Measurements from ENCODE around the gene COL11A1.
"Not testable (repeated sequence)": the region's sequence is repeated elsewhere in the genome, so short reads cannot be mapped to it uniquely, and the experiment has no call there.

The COL11A1 gene

DNA sequence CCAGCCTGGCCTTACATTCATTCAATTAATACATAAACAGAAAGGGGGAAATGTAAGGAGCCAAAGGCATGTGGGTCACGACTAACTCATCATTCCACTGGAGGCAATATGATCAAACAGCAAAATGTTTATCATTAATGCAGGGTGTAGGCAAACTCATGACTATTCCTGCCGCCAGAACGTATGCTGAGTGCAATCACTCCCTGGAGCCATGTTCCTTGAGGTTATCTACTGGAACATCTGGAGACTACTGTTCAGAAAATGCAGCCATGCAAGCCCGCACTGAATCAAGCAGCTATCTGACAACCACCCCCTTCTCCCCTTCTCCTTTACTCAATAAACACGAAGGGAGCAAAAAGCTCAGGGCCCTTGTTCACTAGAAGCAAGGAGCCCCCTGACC is 267.6 kb downstream of the COL11A1 start:
- in situ Hi-C loops (cut with MboI; ENCODE audit: low sequenced_read_pairs) = no loop called here

GRCh38 chr1:102838016-102838415 is 270.3 kb downstream of the COL11A1 start:
- in situ Hi-C loops (cut with MboI; ENCODE audit: low sequenced_read_pairs) = no loop called here

- in situ Hi-C loops (cut with MboI; ENCODE audit: low sequenced_read_pairs) = no loop called here
Observed at GRCh38 chr1:102837551-102837950, 270.8 kb downstream of the COL11A1 start.

- in situ Hi-C loops (cut with MboI; ENCODE audit: low sequenced_read_pairs) = no loop called here
Observed at GRCh38 chr1:102836991-102837390, 271.3 kb downstream of the COL11A1 start.

GRCh38 chr1:102834688-102835320 is 273.5 kb downstream of the COL11A1 start:
- in situ Hi-C loops (cut with MboI; ENCODE audit: low sequenced_read_pairs) = no loop called here

GRCh38 chr1:102833151-102833550 is 275.2 kb downstream of the COL11A1 start:
- in situ Hi-C loops (cut with MboI; ENCODE audit: low sequenced_read_pairs) = no loop called here

DNA sequence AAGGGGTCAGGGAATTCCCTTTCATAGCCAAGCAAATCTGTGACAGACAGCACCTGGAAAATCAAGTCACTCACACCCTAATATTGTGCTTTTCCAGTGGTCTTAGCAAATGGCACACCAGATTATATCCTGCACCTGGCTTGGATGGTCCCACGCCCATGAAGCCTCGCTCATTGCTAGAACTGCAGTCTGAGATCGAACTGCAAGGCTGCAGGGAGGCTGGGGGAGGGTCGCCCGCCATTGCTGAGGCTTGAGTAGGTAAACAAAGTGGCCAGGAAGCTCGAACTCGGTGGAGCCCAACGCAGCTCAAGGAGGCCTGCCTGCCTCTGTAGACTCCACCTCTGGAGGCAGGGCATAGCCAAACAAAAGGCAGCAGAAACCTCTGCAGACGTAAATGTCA is 281.6 kb downstream of the COL11A1 start:
- in situ Hi-C loops (cut with MboI; ENCODE audit: low sequenced_read_pairs) = not testable (repeated sequence)

All from HL-60/S4 treated with retinoic acid at 250 ng/mL for 4 days and 3 days (cell line).